ENCODE data around the gene ZNF385A.

DNA sequence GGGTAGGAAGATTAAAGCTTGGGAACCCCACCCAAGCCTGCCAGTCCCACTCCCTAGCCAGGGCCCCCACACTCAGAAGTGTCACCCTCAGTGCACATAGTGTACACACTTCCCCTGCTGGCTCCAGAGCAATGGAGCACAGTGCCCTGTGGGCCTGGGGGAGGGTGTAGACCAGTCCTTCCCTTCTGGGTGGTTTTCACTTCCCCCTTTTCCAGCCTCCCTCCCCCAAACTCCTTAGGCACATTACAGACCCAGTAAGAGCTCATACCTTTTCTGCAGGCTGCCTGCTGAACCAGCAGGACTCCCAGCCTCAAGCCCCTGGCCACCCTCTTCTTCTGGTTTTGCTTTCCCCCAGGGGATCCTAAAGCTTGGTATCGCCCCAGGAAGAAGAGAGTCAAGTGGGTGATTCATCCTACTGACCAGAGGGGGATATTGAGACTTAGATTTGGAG, at the start of gene ZNF385A:
- TF ChIP-seq, protein P1, sequence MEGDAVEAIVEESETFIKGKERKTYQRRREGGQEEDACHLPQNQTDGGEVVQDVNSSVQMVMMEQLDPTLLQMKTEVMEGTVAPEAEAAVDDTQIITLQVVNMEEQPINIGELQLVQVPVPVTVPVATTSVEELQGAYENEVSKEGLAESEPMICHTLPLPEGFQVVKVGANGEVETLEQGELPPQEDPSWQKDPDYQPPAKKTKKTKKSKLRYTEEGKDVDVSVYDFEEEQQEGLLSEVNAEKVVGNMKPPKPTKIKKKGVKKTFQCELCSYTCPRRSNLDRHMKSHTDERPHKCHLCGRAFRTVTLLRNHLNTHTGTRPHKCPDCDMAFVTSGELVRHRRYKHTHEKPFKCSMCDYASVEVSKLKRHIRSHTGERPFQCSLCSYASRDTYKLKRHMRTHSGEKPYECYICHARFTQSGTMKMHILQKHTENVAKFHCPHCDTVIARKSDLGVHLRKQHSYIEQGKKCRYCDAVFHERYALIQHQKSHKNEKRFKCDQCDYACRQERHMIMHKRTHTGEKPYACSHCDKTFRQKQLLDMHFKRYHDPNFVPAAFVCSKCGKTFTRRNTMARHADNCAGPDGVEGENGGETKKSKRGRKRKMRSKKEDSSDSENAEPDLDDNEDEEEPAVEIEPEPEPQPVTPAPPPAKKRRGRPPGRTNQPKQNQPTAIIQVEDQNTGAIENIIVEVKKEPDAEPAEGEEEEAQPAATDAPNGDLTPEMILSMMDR (IDR thresholded peaks at IDR 0.05): no peak
- TF ChIP-seq POLR2A (IDR thresholded peaks at IDR 0.05): no peak

All from heart left ventricle (tissue), 13 donors.